Measurements from ENCODE around the gene DLG5.

- TF ChIP-seq CTCF (conservative IDR thresholded peaks at IDR 0.05) (no peak), EZH2 (IDR thresholded peaks at IDR 0.05; ENCODE audit: low read depth) (no peak)
Observed at GRCh38 chr10:77835669-77836086, 90.9 kb downstream of the DLG5 start.

Data from PC-9 (cell line).